Measurements from ENCODE around the gene WNT6.

Gene WNT6

GRCh38 chr2:218879776-218880101 is 20.1 kb downstream of the WNT6 start:
- no peak for DNase-seq

DNA sequence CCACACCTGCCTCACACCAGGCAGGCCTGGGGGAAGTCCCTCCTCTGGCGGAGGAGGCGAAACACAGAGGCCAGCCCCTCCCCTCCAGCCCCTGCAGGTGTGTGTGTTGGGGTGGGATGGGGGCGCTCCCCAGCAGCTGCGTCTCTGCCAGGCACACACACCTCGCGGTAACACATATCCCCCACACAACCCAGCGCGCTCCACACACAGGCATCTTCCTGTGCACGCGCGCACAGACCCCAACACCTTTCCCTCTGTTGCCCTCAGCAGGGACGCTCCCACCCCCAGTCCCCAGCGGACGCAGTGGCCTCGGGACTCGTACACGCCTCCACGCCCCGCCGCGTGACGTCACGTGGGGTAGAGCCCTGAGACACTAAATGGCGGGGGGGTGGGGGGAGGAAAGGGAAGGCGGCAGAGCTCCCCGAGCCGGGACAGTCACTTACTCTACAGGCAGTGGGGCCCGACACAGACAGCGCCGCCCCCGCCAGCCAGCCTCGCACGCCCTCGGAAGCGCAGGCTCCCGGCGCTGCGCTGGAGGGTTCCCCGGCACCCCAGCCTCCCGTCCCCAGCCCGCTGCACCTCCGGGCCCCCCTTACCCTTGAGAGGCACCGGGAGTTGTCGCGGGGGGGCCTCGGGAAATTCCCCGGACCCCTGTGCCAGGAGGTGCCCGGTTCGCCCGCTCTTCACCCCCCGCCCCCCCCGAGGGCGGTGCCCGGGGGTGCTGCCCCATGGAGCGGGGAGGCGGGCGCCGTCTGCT is 20.7 kb downstream of the WNT6 start, which contains the start of gene WNT10A:
Gene WNT10A, plus strand, starts transcription at position 751 of the 757 bp plus-strand sequence. CDS start 144 bp downstream, outside the sequence.
- DNase-seq: peak; percentile 38

- DNase-seq: no peak
These were observed 21.4 kb downstream of the WNT6 start for GRCh38 chr2:218880859-218881594.

- no peak for DNase-seq
These were observed 22.3 kb downstream of the WNT6 start for GRCh38 chr2:218881744-218882460.

DNA sequence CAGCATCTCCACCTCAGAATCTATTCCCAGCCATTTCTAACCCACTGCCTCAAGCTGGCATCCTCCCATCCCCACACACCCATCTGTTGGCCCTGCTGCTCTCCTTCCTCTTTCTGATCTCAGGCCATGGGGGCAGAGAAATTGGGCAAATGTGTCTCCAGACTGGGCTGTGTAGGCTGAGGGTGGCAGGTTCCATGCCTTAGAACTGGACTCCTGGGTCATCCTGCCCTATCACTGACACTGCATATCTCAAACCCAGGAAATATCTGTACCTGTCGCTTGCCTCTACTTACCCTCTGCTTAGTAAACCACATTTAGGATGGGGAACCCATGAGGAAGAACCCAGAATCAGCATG is 22.8 kb downstream of the WNT6 start:
- DNase-seq: no peak

DNA sequence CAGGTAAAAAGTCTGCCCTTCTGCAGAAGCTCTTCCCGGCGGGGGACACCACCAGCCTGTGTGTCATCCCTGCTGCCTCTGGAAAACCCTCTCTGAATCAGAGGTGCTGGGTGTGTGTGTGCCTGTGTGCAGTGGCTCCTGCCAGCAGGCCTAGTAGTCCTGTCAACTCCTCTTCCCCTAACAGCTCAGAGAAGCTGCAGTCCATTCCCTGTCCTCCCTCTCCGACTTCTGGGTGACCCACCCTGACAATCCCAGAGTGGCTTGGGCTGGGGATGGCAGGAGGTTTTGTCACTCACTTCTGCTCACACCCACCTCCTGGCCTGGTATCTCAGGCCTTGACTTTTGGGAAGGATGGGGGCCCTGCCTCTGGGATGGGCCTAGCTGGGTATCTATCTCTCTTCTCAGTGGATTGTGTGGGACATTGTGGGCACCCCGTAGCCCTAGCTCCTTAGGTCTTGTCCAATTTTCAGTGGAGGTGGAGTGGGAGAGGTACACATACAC is 23.3 kb downstream of the WNT6 start:
- no peak for DNase-seq

DNA sequence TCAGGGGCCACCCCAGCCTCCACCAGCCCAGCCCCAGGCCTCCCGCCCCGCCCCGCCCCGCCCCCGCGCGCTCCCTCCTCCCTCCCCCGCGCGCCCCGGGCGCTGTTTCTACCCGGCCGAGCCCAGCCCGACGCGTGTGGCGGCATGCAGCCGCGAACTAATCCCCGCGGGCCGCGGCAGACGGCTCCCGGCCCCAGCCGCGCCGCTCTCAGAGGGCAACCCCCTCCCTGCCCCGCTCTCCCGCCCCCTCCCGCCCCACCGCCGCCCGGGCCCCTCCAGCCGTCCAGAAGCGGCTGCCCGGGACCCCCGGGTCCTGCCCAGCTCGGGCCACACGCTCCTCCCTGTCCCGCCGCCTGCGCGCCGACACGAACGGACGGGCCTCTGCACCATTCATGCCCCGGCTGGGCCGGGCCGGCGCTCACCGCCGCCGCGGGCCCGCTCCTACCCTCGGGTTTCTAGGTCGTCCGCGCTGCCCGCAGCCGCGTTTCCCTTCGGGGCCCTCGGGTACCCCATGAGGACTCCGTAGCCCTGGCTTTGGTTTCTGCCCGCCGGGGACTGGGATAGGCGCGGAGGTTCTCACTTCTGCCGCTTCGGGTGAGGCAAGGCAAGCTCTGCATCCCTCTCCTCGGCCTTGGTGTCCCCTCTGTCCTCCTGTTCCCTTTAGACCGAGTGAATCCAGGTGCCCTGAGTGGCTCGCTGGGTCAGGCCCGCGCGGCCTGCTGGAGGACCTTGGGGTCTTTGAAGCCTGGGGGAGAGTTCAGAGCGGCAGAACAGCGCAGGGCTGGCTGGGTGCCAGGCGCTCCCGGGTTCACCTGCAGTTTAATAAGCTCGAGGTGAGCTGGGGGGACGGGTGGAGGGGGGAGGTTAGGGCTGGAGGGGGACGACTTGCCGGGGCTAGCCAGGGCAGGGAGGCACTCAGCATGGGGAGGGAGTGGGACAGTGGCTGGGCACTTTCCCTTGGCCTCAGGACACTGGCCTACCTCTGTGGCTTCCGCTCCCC is 24.2 kb downstream of the WNT6 start:
- peak; percentile 38 for DNase-seq

DNA sequence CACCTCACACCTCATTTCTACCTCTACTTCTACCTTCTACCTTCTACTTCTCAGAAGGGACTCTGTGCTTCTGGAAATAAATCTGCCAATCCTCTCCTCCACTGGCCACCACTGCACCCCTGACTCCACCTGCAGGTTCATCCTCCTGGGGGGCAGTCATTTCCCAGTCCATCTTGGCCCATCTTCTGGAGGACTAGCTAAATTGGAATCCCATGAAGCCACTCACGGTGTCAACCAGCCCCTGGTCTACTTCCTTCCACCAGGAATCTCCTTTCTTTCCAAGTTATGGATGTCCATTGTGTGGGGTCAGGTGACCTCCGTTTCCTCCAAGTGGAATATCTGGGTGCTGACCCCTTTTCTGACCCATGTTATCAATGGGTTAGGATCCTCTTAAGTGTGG is 24.9 kb downstream of the WNT6 start:
- no peak for DNase-seq

GRCh38 chr2:218885981-218886947 is 26.7 kb downstream of the WNT6 start:
- DNase-seq: no peak

GRCh38 chr2:218887079-218887478 is 27.5 kb downstream of the WNT6 start:
- no peak for DNase-seq

- DNase-seq: no peak
These were observed 28.7 kb downstream of the WNT6 start for GRCh38 chr2:218888341-218888740.

DNA sequence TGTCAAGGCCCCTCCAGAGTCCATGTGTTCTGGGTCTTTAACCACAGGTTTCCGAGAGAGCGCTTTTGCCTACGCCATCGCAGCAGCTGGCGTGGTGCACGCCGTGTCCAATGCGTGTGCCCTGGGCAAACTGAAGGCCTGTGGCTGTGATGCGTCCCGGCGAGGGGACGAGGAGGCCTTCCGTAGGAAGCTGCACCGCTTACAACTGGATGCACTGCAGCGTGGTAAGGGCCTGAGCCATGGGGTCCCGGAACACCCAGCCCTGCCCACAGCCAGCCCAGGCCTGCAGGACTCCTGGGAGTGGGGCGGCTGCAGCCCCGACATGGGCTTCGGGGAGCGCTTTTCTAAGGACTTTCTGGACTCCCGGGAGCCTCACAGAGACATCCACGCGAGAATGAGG is 30.3 kb downstream of the WNT6 start:
- DNase-seq: no peak

GRCh38 chr2:218890369-218890768 is 30.8 kb downstream of the WNT6 start:
- no peak for DNase-seq

- no peak for DNase-seq
These were observed 31.9 kb downstream of the WNT6 start for GRCh38 chr2:218891275-218892135.

DNA sequence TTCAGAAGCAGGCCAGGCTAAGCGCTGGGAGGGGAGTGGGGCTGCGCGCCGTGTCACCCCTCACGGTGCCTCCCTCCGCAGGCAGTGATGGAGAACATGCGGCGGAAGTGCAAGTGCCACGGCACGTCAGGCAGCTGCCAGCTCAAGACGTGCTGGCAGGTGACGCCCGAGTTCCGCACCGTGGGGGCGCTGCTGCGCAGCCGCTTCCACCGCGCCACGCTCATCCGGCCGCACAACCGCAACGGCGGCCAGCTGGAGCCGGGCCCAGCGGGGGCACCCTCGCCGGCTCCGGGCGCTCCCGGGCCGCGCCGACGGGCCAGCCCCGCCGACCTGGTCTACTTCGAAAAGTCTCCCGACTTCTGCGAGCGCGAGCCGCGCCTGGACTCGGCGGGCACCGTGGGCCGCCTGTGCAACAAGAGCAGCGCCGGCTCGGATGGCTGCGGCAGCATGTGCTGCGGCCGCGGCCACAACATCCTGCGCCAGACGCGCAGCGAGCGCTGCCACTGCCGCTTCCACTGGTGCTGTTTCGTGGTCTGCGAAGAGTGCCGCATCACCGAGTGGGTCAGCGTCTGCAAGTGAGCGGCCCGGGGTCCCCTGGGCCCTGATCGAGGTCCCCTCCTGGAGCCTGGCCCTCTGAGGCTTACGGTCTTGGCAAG is 33.2 kb downstream of the WNT6 start:
- DNase-seq: peak; percentile 90

DNA sequence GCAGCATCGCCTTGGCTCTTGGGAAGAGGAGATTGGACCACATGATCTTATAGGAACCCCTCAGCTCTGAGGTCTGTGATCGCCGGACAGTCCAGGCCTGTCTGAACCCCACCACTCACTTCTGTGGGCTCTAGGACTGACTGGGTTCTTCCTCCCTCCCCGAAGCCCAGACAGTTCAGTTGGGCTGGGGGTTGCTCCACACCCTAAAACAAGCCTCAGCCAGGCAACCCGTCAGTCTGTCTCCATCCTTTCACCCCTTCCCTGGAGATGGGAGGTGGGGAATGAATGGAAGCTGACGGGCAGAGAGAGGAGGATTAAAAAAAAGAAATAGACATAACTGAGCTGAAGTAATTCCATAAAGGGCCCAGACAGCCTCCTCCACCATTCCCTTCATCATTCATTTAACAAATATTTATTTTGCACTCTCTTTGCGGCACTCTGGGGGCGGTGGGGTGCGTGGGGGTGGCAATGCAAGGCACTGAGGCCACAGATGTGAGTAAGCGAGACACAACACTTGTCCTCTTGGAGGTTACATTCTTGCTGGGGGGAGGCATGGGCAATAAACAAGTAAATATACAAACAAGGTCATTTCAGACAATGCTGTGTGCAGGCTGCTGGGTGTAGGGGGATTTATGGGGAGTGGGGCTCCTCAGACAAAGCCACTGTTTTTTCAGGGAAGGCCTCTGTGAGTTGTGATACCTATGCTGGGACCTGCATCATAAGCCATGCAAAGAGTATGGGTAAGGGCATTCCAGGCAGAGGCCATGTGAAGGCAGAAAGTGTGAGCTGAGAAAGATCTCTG is 33.9 kb downstream of the WNT6 start:
- DNase-seq: no peak

- DNase-seq: no peak
These were observed 34.7 kb downstream of the WNT6 start for GRCh38 chr2:218894151-218894879.

DNA sequence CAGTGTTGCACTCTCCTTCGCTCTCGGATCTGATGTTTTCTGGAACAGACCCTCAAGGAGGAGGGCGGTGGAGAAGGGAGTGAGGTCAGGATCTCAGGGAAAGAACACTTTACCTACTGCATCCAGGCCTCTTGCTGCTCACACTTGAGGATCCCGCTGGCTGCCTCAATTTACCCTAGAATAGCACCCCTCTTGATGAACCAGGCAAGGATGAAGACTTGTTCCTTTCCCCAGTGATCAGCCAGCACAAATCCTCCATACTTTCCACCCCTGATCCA is 35.2 kb downstream of the WNT6 start:
- DNase-seq: no peak

All from activated CD4-positive, alpha-beta T cell treated with anti-CD3 and anti-CD28 coated beads, Interleukin-2, Interleukin-6, amounts not matched to agents 100 ng/mL and 50 ng/mL, durations not matched to agents 16 hours and 8 hours (primary cell).